Measurements from ENCODE around the gene OSBPL8. TPM values are rescaled to one million over a fixed set of nuclear protein-coding genes. Genes with fewer than 3 reads are reported as not detected.
"Not testable (repeated sequence)": the region's sequence is repeated elsewhere in the genome, so short reads cannot be mapped to it uniquely, and the experiment has no call there.

The OSBPL8 gene
- total RNA-seq, 2 experiments from 2014 or later: 154 to 160 TPM

- no peak for TF ChIP-seq CTCF (IDR thresholded peaks at IDR 0.05)
- H3K9me3 ChIP-seq (ENCODE audit: control insufficient read depth in 1 of 2, insufficient read depth in 1 of 2, low read length in 2 of 2): no peaks in the 10 kb centered on the region
- Mint-ChIP-seq H3K4me3 (no peak overlapping the region), H3K9me3 (no peaks in the 10 kb centered on the region), H3K4me1 (ENCODE audit: low read depth) (no peaks in the 10 kb centered on the region), H3K36me3 (ENCODE audit: low read depth) (no peaks in the 10 kb centered on the region), H3K27me3 (peaks cover 25% of the 10 kb centered on the region), H3K27ac (no peak overlapping the region)
- H3K27me3 ChIP-seq (ENCODE audit: control insufficient read depth in 1 of 2, insufficient read depth in 2 of 2, low read length in 2 of 2): no peaks in the 10 kb centered on the region
- ChIA-PET CTCF (no interaction called here), POLR2A (no interaction called here)
- no peak for ATAC-seq (ENCODE audit: poor library complexity)
- H3K4me1 ChIP-seq (ENCODE audit: insufficient read depth, low read length): no peaks in the 10 kb centered on the region
- H3K36me3 ChIP-seq (ENCODE audit: insufficient read depth, low read length): no peaks in the 10 kb centered on the region
- H3K4me3 ChIP-seq (ENCODE audit: low read length): no peak overlapping the region
- no peak for DNase-seq
- H3K27ac ChIP-seq (ENCODE audit: low read depth in 1 of 2, low read length in 2 of 2): no peak overlapping the region
- intact Hi-C loops (cut with DNase I, micrococcal nuclease): no loop called here
These were observed 227.0 kb downstream of the OSBPL8 start for GRCh38 chr12:76332606-76333005.

GRCh38 chr12:76329606-76330005, 230.0 kb downstream of the OSBPL8 start:
- H3K4me1 ChIP-seq (ENCODE audit: insufficient read depth, low read length): no peaks in the 10 kb centered on the region
- Mint-ChIP-seq H3K36me3 (ENCODE audit: low read depth) (no peaks in the 10 kb centered on the region), H3K4me3 (no peak overlapping the region), H3K27ac (no peak overlapping the region), H3K4me1 (ENCODE audit: low read depth) (no peaks in the 10 kb centered on the region), H3K9me3 (no peaks in the 10 kb centered on the region), H3K27me3 (peaks cover 22% of the 10 kb centered on the region)
- TF ChIP-seq CTCF (IDR thresholded peaks at IDR 0.05): no peak
- DNase-seq (no peak), ATAC-seq (ENCODE audit: poor library complexity) (no peak)
- intact Hi-C loops (cut with DNase I, micrococcal nuclease): no loop called here
- H3K27me3 ChIP-seq (ENCODE audit: control insufficient read depth in 1 of 2, insufficient read depth in 2 of 2, low read length in 2 of 2): no peaks in the 10 kb centered on the region
- POLR2A ChIA-PET: no interaction called here
- no peaks in the 10 kb centered on the region for H3K9me3 ChIP-seq (ENCODE audit: control insufficient read depth in 1 of 2, insufficient read depth in 1 of 2, low read length in 2 of 2)
- CTCF ChIA-PET: interaction anchor here (0.5 kb wide), 1 partner anchor 334 kb away, joined by 3 read pairs; no protein-coding TSS in a partner anchor
- no peak overlapping the region for H3K27ac ChIP-seq (ENCODE audit: low read depth in 1 of 2, low read length in 2 of 2)
- no peaks in the 10 kb centered on the region for H3K36me3 ChIP-seq (ENCODE audit: insufficient read depth, low read length)
- no peak overlapping the region for H3K4me3 ChIP-seq (ENCODE audit: low read length)

- Mint-ChIP-seq H3K27ac (no peak overlapping the region), H3K9me3 (no peaks in the 10 kb centered on the region), H3K4me1 (ENCODE audit: low read depth) (no peaks in the 10 kb centered on the region), H3K27me3 (peaks cover 22% of the 10 kb centered on the region), H3K4me3 (no peak overlapping the region), H3K36me3 (ENCODE audit: low read depth) (no peaks in the 10 kb centered on the region)
- H3K4me1 ChIP-seq (ENCODE audit: insufficient read depth, low read length): no peaks in the 10 kb centered on the region
- DNase-seq: no peak
- H3K36me3 ChIP-seq (ENCODE audit: insufficient read depth, low read length): no peaks in the 10 kb centered on the region
- no peak for ATAC-seq (ENCODE audit: poor library complexity)
- no peaks in the 10 kb centered on the region for H3K9me3 ChIP-seq (ENCODE audit: control insufficient read depth in 1 of 2, insufficient read depth in 1 of 2, low read length in 2 of 2)
- ChIA-PET POLR2A (interaction anchor here (0.6 kb wide), 1 partner anchor 211 kb away, joined by 3 read pairs; no protein-coding TSS in a partner anchor), CTCF (no interaction called here)
- intact Hi-C loops (cut with DNase I, micrococcal nuclease): no loop called here
- no peak overlapping the region for H3K4me3 ChIP-seq (ENCODE audit: low read length)
- no peaks in the 10 kb centered on the region for H3K27me3 ChIP-seq (ENCODE audit: control insufficient read depth in 1 of 2, insufficient read depth in 2 of 2, low read length in 2 of 2)
- H3K27ac ChIP-seq (ENCODE audit: low read depth in 1 of 2, low read length in 2 of 2): no peak overlapping the region
- TF ChIP-seq CTCF (IDR thresholded peaks at IDR 0.05): no peak
These were observed 230.4 kb downstream of the OSBPL8 start for GRCh38 chr12:76329159-76329558.

- intact Hi-C loops (cut with DNase I, micrococcal nuclease); H3K4me3 ChIP-seq (ENCODE audit: low read length); H3K27ac ChIP-seq (ENCODE audit: low read depth in 1 of 2, low read length in 2 of 2); DNase-seq; H3K27me3 ChIP-seq (ENCODE audit: control insufficient read depth in 1 of 2, insufficient read depth in 2 of 2, low read length in 2 of 2); H3K4me1 Mint-ChIP-seq (ENCODE audit: low read depth); H3K9me3 ChIP-seq (ENCODE audit: control insufficient read depth in 1 of 2, insufficient read depth in 1 of 2, low read length in 2 of 2); H3K36me3 ChIP-seq (ENCODE audit: insufficient read depth, low read length); H3K9me3 Mint-ChIP-seq; H3K36me3 Mint-ChIP-seq (ENCODE audit: low read depth); POLR2A ChIA-PET; CTCF ChIA-PET; H3K4me3 Mint-ChIP-seq; H3K27ac Mint-ChIP-seq; ATAC-seq (ENCODE audit: poor library complexity); H3K4me1 ChIP-seq (ENCODE audit: insufficient read depth, low read length): not testable (repeated sequence)
- peaks cover 30% of the 10 kb centered on the region for H3K27me3 Mint-ChIP-seq
These were observed 239.8 kb downstream of the OSBPL8 start for GRCh38 chr12:76319595-76320319.

Measured in CD4-positive, alpha-beta T cell (primary cell).